Neural cell (in vitro differentiated cells): ENCODE results near the gene TM9SF3.

Source experiments
- CTCF ChIP-seq: fragments of 450-650 bp; IDR thresholded peaks from 2 replicates; pipeline ENCODE4 v1.5.1; 2014; ENCODE audit warnings: antibody characterized with exemption, mild to moderate bottlenecking, moderate library complexity; ENCODE audit not compliant: poor library complexity, severe bottlenecking
- EP300 ChIP-seq: fragments of 450-650 bp; conservative IDR thresholded peaks from 2 replicates; pipeline ENCODE4 v1.6.1; 2014; ENCODE audit warnings: antibody characterized with exemption, mild to moderate bottlenecking, moderate library complexity; ENCODE audit not compliant: poor library complexity, severe bottlenecking
- EZH2 ChIP-seq: fragments of 200-600, 300-800 bp; shearing (Covaris generic), sonication (generic); IDR thresholded peaks from 2 replicates; pipeline ENCODE4 v1.6.1; 2014; ENCODE audit warnings: antibody characterized with exemption, low read length, borderline replicate concordance, mild to moderate bottlenecking; ENCODE audit not compliant: insufficient read depth, poor library complexity, severe bottlenecking
- MXI1 ChIP-seq: fragments of 450-650 bp; conservative IDR thresholded peaks from 2 replicates; pipeline ENCODE4 v1.6.1; 2014; ENCODE audit warnings: antibody characterized with exemption, mild to moderate bottlenecking; ENCODE audit not compliant: poor library complexity, severe bottlenecking
- POLR2AphosphoS5 ChIP-seq: IDR thresholded peaks from 2 replicates; pipeline ENCODE4 v1.6.1; 2012
- RAD21 ChIP-seq: fragments of 450-650 bp; conservative IDR thresholded peaks from 2 replicates; pipeline ENCODE4 v1.6.1; 2014; ENCODE audit warnings: antibody characterized with exemption, mild to moderate bottlenecking, moderate library complexity
- REST ChIP-seq: IDR thresholded peaks from 2 replicates; pipeline ENCODE4 v1.6.1; 2012; ENCODE audit warnings: borderline replicate concordance
- SMC3 ChIP-seq: fragments of 450-650 bp; conservative IDR thresholded peaks from 2 replicates; pipeline ENCODE4 v1.6.1; 2014; ENCODE audit warnings: antibody characterized with exemption, mild to moderate bottlenecking, moderate library complexity; ENCODE audit not compliant: poor library complexity

GRCh38 chr10:96596422-96597407 is 9.9 kb upstream of the TM9SF3 start:
- TF ChIP-seq CTCF (no peak), SMC3 (no peak), EZH2 (no peak), MXI1 (no peak), RAD21 (no peak), POLR2AphosphoS5 (no peak), REST (no peak), EP300 (no peak)
